ENCODE data around the gene TRIM62.
"Not testable (repeated sequence)": the region's sequence is repeated elsewhere in the genome, so short reads cannot be mapped to it uniquely, and the experiment has no call there.

TRIM62 gene

GRCh38 chr1:33132549-33132948, 49.3 kb downstream of the TRIM62 start:
- no peak for DNase-seq

GRCh38 chr1:33131191-33131590, 50.7 kb downstream of the TRIM62 start:
- no peak for DNase-seq

- DNase-seq = no peak
Observed at GRCh38 chr1:33130297-33130696, 51.5 kb downstream of the TRIM62 start.

GRCh38 chr1:33128781-33129180, 53.1 kb downstream of the TRIM62 start:
- no peak for DNase-seq

- DNase-seq = peak; percentile 96
Observed at GRCh38 chr1:33127001-33127823, 54.6 kb downstream of the TRIM62 start.

- DNase-seq = no peak
Observed at GRCh38 chr1:33126411-33127000, 55.3 kb downstream of the TRIM62 start.

GRCh38 chr1:33124647-33125046, 57.2 kb downstream of the TRIM62 start:
- not testable (repeated sequence) for DNase-seq

GRCh38 chr1:33123266-33123665, 58.6 kb downstream of the TRIM62 start:
- no peak for DNase-seq

- no peak for DNase-seq
Observed at GRCh38 chr1:33122483-33123178, 59.2 kb downstream of the TRIM62 start.

GRCh38 chr1:33121728-33122127, 60.1 kb downstream of the TRIM62 start:
- DNase-seq = no peak

- no peak for DNase-seq
Observed at GRCh38 chr1:33120436-33121231, 61.2 kb downstream of the TRIM62 start.

- no peak for DNase-seq
Observed at GRCh38 chr1:33119532-33120217, 62.2 kb downstream of the TRIM62 start.

- no peak for DNase-seq
Observed at GRCh38 chr1:33119050-33119449, 62.8 kb downstream of the TRIM62 start.

GRCh38 chr1:33118274-33118673, 63.6 kb downstream of the TRIM62 start:
- no peak for DNase-seq

GRCh38 chr1:33117440-33118085, 64.3 kb downstream of the TRIM62 start:
- no peak for DNase-seq

- no peak for DNase-seq
Observed at GRCh38 chr1:33111965-33112364, 69.9 kb downstream of the TRIM62 start.

GRCh38 chr1:33110477-33110876, 71.4 kb downstream of the TRIM62 start:
- DNase-seq = no peak

- DNase-seq = not testable (repeated sequence)
Observed at GRCh38 chr1:33100119-33100415, 81.8 kb downstream of the TRIM62 start.

- peak; percentile 32 for DNase-seq
Observed at GRCh38 chr1:33099290-33100118, 82.3 kb downstream of the TRIM62 start.

GRCh38 chr1:33098371-33098770, 83.5 kb downstream of the TRIM62 start:
- DNase-seq = no peak

GRCh38 chr1:33097762-33098161, 84.1 kb downstream of the TRIM62 start:
- DNase-seq = no peak
